ENCODE results near the gene TAX1BP3.
"Not testable (repeated sequence)": the region's sequence is repeated elsewhere in the genome, so short reads cannot be mapped to it uniquely, and the experiment has no call there.

Gene TAX1BP3, protein sequence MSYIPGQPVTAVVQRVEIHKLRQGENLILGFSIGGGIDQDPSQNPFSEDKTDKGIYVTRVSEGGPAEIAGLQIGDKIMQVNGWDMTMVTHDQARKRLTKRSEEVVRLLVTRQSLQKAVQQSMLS

DNA sequence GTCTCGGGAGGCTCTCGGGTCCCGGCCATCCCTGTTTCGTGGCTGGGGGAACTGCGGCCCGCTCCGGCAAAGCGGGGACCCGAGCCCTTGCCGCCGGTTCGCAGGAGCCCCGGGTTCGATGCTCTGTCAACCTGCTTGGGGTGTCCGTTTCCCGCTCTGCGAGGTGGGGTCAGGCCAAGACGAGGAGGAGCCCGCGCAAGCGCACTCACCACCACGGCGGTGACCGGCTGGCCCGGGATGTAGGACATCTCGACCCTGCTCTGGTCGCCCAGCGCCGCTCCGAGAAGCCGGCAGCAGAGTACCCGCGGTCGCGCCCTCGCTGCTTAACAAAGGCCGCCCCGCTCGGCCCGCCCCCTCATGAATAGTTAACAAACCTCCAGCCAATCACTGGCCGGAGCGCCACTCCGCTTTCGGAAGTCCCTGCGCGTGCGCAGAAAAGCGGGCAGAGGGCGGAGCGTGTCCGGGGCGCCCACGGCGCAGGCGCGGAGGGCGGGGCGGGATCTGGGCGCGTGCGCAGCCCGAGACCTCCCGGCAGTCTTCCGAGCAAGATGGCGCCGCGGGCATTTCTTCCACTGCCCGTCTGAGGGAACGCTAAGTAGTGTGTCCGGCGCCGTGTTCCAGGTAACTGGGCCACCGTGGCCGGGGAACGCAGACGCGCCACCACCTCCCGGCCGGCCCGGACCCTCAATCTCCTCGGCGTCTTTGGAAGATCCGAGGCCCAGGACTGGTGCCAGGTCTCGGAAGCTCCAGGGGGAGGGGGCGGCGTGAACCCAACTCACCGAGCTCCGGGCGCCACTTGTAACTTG, at the start of gene TAX1BP3, which contains the start of gene EMC6:
Gene TAX1BP3, minus strand, starts transcription at position 300 of the 806 bp plus-strand sequence. Its CDS starts 52 bp downstream, at position 248.
Gene EMC6, plus strand, starts transcription at position 534 of the 806 bp plus-strand sequence. CDS start 335 bp downstream, outside the sequence.
- DNase-seq = peak; percentile 96

DNA sequence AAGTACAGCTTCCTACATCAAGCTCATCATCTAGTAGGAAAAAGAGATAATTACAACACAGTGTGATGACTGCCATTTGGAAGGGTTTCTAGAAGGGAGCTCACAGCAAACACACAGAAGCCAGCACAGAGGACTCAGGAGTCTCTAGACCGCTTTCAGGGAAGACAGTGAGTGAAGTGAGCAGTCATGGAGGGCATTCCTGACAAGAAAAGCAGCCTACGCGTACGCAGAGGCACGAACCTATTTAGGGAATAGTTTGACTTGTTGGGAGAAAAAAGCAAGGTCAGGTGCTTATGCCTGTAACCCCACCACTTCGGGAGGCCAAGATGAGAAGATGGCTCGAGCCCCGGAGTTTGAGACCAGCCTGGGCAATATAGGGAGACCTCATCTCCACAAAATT, 46.9 kb upstream of the TAX1BP3 start:
- DNase-seq = no peak

DNA sequence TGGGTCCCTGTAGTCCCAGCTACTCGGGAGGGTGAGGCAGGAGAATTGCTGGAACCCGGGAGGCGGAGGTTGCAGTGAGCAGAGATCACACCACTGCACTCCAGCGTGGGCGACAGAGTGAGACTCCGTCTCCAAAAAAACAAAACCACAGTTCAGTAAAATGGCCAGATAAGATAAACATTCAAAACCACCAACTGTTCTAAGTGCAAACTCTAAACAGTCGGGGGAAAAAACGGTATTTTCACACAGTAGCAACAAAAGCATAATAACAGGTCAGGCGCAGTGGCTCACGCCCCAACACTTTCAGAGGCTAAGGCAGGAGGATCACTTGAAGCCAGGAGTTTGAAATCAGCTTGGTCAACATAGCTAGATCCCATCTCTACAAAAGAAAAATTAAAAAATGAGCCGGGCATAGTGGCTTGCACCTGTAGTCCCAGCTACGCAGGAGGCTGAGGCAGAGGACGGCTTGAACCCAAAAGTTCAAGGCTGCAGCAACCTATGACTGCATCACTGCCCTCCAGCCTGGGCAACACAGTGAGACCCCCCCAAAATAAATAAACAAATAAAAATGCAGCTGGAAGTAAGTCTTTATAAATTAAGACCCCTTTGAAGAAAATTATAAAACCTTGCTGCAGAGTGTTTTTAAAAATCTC, 44.6 kb upstream of the TAX1BP3 start:
- no peak for DNase-seq

DNA sequence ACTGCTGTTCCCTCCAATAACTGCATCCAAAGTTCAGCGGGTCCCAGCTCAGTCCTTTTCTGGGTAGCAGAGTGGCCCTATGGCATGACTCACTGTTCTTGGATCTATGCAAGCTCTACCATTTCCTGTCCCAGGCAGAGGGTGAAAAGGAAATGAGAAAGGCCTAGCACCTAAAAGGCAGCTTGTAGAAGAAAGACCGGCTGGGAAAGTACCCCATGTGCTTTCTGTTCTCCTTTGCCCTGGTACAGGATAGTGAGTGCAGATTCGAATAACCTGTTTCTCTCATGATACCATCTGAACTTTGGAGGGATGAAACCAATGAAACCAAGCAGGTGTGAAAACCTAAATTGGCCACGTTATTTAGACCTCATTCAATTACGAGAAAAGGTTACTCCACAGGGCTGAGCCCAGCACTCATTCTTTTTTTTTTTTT, 42.6 kb upstream of the TAX1BP3 start:
- peak; percentile 58 to 61 for DNase-seq

DNA sequence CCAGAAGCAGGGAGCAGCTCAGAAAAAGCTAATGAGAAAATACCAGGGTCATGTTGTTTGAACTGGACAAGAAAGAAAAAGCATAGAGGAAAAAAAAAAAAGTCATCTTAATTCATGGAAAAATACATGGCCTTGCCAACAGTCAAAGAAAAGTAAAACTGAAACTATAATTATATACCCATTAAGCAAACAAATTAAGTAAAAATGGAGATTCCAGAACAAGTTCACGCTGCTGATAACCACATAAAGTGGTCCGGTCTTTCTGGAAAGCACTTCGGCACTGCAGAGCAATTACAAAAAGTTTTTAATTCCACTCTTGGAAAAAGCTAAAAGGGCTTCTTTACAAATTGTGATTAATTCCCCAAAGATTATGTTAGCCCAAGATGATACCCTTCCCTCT, 40.0 kb upstream of the TAX1BP3 start:
- no peak for DNase-seq

DNA sequence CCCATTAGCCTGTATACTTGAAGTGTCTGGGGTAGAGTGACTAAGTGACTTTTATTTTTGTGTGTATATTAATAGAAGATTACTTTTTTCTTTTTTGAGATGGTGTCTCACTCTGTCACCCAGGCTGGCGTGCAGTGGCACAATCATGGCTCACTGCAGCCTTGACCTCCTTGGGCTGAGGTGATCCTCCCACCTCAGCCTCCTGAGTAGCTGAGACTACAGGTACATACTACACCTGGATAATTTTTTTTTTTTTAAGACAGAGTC, 37.3 kb upstream of the TAX1BP3 start:
- not testable (repeated sequence) for DNase-seq

DNA sequence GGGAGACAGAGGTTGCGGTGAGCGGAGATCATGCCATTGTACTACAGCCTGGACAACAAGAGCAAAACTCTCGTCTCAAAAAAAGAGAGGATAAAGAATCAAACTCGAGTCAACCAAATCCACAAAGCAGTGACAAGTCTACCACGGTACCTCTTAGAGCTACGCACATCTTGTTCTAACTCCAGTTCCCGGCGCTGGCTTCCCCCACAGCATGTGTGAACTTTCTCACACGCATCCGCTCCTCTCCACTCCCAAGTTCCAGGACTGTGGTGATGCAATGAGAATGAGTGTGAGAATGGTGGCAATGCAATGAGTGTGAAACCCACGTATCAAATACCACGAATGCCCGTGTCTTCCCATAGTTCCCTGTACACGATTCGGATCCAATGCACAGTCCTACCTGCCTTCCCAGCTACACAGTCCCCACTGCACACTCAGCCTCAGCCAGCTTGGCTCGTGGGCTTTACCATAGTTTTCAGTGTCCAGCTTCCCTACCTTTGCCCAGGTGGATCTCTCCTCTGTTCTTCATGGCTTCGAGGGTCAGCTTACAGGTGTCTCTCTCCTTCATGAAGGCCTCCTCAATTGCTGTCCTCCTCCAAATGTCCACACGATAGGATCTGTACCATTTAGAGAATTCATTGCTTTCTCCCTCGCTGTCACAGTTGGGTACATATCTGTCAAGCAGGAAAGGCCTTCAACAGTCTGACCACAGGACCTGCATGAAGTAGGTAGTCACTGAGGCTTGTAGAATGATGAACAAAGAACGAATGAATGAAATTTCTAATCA, 36.7 kb upstream of the TAX1BP3 start:
- DNase-seq = no peak

DNA sequence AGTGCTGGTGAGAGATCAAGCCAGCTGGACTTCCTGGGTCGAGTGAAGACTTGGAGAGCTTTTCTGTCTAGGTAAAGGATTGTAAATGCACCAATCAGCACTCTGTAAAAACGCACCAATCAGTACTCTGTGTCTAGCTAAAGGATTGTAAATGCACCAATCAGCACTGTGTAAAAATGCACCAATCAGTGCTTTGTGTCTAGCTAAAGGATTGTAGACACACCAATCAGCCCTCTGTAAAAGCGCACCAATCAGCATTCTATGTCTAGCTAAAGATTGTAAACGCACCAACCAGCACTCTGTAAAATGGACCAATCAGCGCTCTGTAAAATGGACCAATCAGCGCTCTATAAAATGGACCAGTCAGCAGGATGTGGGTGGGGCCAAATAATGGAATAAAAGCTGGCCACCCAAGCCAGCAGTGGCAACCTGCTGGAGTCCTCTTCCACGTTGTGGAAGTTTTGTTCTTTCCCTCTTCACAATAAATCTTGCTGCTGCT, 33.7 kb upstream of the TAX1BP3 start:
- not testable (repeated sequence) for DNase-seq

DNA sequence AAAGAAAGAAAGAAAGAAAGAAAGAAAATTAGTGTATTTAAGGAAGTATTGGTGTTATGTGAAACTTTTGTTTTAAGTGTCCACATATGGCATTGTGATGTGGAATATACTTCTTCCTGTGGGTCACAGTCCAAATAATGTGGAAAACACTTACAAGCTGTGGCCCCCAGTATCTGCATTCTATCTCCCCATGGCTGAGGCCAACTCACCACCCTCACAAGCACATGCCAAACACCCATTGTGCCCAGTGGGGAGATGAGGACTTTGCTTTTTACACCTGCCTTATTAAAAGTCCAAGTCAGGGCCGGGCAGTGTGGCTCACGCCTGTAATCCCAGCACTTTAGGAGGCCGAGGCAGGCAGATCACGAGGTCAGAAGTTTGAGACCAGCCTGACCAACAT, 31.6 kb upstream of the TAX1BP3 start:
- DNase-seq = no peak

DNA sequence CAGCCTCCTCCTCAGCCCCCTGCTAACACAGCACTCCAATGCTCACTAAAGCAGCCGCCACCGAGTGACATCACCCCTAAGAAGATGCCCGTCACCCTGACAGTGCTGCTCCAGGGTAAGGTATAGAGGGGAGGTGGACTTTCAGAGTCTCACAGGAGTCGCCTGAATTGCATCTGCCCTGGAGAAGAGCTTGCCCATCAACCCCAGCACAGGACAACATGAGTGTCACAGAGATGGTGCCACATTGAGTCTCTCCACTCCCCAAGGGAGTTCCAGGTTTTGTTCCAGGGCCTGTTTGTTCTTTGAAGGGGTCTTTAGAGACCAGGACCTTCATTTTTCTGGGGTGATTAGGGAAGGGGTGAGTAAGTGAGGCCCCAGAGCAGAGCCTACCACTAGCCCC, 29.8 kb upstream of the TAX1BP3 start:
- DNase-seq = no peak

DNA sequence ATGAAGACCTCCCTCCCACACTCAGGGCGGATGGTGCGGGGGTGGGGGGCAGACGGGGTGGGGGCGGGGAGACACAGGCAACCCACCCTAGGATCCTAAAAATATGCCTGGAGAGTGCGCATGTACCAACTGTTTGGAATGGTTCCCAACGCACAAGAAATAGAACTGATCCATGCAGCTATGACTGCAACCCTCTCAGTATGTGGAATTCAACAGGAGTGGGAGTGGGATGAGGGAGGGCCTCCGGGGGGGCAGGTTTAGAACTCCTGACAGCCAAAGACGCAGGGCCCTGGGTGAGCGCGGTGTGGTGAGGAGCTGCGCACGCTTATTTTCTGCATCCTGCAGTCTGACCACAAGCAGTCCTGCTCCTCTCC, 28.7 kb upstream of the TAX1BP3 start:
- DNase-seq = no peak

DNA sequence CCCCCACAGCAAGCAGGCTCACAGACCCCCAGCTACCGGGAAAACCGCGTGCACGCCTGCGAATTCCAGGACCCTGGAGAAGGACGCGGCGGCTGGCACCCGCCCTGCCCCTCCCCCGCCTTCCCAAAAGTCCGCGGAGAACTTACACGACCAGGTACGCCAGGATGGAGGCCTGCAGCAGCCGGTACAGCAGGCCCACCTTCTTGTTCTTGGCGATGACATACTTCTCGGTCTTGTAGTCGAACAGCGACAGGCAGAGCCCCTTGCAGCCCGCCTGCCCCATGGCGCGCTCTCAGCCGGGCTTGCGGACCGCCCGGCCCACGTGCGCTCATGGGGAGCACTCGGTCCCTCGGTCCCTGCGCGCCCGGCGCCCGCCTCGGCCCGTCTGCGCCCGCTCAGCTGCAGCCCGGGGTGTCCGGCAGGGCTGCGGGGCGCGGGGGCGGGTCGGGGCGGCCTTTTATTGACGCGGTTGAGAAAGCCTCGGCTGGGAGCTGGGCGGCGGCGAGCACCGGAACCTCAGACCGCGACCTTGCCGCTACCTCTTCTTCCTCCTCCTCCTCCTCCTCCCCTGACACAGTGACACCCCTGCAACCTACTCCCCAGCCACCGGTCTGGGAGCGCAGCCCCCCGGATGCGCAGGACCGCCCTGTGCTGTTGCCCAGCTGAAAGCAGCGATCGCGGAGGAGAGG, 27.5 kb upstream of the TAX1BP3 start, which contains the start of gene P2RX5:
Gene P2RX5, minus strand, starts transcription at position 433 of the 689 bp plus-strand sequence. Its CDS starts 150 bp downstream, at position 283.
- DNase-seq = peak in 1 of 2 experiments; percentile 12

DNA sequence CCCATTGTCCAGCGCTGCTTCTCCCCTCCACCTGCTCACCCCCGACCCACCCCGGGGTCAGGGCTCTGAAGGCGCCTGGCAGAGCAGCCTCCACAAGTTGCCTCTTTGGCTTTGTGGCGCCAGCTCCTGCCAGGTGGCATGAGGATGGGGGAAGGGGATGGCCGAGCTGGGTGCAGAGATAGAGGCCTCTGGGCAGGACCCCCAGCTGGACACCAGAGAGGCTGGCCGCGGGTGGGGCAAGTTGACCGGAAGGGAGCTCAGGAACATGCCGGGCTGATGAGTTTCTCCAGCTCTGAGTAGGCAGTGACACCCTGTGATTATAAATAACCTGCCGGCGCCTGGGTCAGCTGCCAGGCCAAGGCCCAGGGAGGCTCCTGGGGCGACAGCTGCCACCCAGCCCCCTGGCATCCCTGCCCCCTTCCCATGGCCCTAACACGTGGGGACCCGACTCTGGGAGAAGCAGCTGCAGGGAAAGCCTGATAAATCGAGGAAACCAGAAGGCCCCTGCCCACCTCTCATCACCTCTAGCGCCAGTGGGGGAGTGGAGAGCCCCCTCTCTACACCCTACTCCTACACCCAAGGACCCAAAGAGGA, 26.8 kb upstream of the TAX1BP3 start:
- no peak for DNase-seq

DNA sequence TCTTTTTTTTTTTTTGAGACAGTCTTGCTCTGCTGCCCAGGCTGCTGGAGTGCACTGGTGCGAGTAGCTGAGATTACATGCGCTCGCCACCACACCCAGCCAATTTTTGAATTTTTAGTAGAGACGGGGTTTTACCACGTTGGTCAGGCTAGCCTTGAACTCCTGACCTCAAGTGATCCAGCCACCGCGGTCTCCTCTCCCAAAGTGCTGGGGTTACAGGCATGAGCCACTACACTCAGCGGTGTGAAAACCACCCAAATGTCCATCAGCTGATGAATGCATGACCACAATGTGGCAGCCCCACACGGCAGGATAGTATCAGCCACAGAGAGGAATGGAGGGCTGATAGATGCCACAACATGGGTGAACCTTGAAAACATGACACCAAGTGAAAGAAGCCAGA, 25.5 kb upstream of the TAX1BP3 start:
- DNase-seq = no peak

DNA sequence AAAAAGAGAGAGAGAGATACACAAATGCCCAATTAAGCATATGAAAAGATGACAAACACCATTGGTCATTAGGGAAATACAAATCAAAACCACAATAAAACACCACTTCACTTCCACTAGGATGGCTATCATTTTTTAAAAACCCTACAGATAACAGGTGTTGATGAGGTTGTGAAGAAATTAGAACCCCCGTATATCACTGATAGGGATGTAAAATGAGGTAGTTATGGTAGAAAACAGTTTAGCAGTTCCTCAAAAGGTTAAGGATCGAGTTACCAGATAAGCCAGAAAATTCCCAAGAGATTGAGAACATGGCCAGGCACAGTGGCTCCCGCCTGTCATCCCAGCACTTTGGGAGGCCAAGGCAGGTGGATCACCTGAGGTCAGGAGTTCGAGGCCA, 24.8 kb upstream of the TAX1BP3 start:
- DNase-seq = no peak

DNA sequence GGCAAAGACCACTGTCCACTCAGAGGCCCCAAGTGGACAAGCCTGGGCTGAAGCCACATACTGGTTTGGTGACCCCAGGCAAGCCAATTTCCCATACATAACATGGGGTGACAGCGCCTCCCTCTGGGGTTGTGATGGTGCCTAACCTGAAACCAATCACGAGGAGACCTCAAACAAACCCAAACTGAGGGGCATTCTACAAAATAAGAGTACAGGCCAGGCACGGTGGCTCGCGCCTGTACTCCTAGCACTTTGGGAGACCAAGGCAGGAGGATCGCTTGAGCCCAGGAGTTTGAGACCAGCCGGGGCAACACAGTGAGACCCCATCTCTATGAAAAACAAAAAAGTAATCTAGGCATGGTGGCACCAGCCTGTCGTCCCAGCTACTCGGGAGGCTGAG, 24.0 kb upstream of the TAX1BP3 start:
- no peak for DNase-seq

DNA sequence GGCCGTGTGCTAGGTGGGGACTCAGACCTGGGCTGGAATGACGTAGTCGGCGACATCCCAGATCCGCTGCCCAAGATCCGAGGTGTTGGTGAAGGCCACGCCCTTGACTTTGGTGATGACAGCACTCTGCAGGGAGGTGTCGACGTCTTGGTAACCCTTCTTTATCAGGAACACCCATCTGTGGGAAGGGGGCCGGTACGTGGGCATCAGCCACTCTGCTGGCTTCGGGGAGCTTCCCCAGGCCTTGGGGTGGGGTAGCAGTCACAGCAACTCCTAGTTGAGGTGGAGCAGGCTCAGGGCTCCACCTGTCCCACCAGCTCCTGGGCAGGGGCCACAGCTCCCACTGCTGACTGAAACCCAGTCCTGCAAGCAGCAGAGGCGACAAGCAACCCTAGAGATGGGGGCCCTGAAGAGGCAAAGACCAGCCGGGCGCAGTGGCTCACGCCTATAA, 23.3 kb upstream of the TAX1BP3 start:
- no peak for DNase-seq

DNA sequence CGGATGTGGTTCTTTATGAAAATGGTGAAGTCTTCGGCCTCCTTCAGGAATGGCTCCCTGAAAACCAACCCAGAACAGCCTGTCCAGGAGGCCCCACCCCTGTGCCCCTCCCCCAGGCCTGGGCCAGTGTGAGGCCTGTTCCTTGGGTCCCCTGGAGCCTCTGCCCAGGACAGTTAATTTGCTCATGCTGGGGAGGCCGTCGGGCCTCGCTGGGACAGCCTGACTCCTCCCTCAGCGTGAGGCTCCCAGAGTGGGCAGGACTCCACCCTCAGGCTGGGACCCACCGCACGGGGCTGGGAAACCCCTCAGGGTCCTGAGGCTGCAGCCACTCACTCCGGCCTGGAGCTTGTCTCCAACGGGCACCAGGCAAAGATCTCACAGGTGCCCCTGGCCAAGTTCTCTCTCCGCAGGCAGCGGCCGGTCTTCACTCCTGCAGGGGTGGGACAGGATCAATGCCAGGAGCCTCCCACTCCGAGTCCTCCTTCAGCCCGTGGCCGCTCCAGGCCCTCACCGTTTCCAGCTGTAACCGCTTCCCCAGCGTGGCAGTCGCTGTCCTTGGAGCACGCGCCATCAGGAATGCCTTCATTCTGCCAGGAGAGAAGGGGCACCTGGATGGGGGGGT, 21.8 kb upstream of the TAX1BP3 start:
- DNase-seq = no peak

DNA sequence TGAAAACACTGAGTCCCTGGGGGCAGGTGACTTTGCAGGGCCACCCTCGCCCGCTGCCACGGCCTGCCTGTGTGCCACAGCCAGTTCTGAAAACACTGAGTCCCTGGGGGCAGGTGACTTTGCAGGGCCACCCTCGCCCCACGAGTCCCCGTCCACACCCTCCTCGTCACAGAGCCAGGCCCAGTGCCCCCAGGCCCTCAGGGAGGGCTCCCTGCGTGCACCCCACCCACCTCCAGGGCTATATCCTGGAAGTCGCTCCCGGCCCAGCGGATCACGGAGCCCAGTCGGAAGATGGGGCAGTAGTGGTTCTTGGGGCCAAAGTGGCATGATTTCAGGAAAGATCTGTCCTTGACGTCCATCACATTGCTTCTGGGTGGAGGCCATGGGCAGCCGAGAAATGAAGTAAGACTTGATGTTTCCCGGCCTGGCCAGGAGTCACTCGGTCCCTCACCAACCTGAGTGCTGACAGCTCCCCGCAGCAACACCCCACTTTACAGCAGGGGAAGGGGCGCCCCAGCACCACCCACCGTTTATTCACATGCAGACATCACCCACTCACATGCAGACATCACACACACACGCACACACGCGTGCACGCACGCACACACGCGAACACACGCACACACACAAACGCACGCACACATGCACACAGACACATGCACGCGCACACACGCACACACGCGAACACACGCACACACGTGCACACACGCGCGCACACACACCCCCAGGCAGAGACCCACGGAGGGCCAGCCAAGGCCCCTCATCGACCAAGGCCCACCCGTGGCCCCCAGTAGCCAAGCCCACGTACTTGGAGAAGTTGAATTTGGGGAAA, 21.1 kb upstream of the TAX1BP3 start:
- no peak for DNase-seq

DNA sequence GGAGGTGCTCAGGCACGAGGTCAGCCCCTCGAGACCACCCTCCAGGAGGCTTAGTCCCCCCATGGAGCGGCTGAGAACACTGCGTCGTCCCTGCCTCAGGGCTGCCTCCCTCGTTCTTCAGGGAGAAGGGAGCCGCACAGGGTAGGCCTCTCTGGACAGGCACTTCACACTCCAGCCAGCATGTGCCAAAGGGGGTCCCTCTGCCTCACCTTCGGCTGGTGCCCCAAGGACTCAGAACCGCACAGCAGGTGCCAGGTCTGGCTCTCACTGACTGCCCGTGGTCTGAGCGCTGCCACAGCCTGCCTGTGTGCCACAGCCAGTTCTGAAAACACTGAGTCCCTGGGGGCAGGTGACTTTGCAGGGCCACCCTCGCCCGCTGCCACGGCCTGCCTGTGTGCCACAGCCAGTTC, 20.5 kb upstream of the TAX1BP3 start:
- no peak for DNase-seq
